ENCODE measurements around the gene C3orf18.
A peak's percentile ranks its signal among the peaks of the same experiment; 100 is the strongest.

Gene C3orf18

GRCh38 chr3:50580683-50581458 is 13.3 kb upstream of the C3orf18 start:
- no peak overlapping the region for H3K4me3 ChIP-seq (ENCODE audit: low read length)
- no peaks in the 10 kb centered on the region for H3K9me3 ChIP-seq (ENCODE audit: control insufficient read depth, insufficient read depth, low read length)
- H3K36me3 ChIP-seq (ENCODE audit: control insufficient read depth, insufficient read depth, low read length) = no peaks in the 10 kb centered on the region; the same call in 1 of the 2 replicates
- no peaks in the 10 kb centered on the region for H3K4me1 ChIP-seq (ENCODE audit: control insufficient read depth, insufficient read depth, low read length)
- no peak overlapping the region for H3K27ac ChIP-seq (ENCODE audit: low read length)
- WGBS (ENCODE audit: insufficient coverage, insufficient read length) = no CpG with 5 or more reads among the region's 9 CpGs
- DNase-seq (ENCODE audit: low read depth, low spot score) = no peak
- no peaks in the 10 kb centered on the region for H3K27me3 ChIP-seq (ENCODE audit: control insufficient read depth, insufficient read depth, low read length)

- H3K36me3 ChIP-seq (ENCODE audit: control insufficient read depth, insufficient read depth, low read length) = no peaks in the 10 kb centered on the region; the same call in 1 of the 2 replicates
- DNase-seq (ENCODE audit: low read depth, low spot score) = no peak
- no peaks in the 10 kb centered on the region for H3K4me1 ChIP-seq (ENCODE audit: control insufficient read depth, insufficient read depth, low read length)
- H3K27ac ChIP-seq (ENCODE audit: low read length) = no peak overlapping the region
- H3K9me3 ChIP-seq (ENCODE audit: control insufficient read depth, insufficient read depth, low read length) = no peaks in the 10 kb centered on the region
- WGBS (ENCODE audit: insufficient coverage, insufficient read length) = no CpG with 5 or more reads among the region's 2 CpGs
- no peaks in the 10 kb centered on the region for H3K27me3 ChIP-seq (ENCODE audit: control insufficient read depth, insufficient read depth, low read length)
- H3K4me3 ChIP-seq (ENCODE audit: low read length) = no peak overlapping the region
Measured at GRCh38 chr3:50577348-50577747, 9.8 kb upstream of the C3orf18 start.

GRCh38 chr3:50575372-50575771 is 7.8 kb upstream of the C3orf18 start:
- H3K4me1 ChIP-seq (ENCODE audit: control insufficient read depth, insufficient read depth, low read length) = no peaks in the 10 kb centered on the region
- no peaks in the 10 kb centered on the region for H3K27me3 ChIP-seq (ENCODE audit: control insufficient read depth, insufficient read depth, low read length)
- no peaks in the 10 kb centered on the region for H3K9me3 ChIP-seq (ENCODE audit: control insufficient read depth, insufficient read depth, low read length)
- no peaks in the 10 kb centered on the region; the same call in 1 of the 2 replicates for H3K36me3 ChIP-seq (ENCODE audit: control insufficient read depth, insufficient read depth, low read length)
- H3K27ac ChIP-seq (ENCODE audit: low read length) = no peak overlapping the region
- no peak for DNase-seq (ENCODE audit: low read depth, low spot score)
- no CpG with 5 or more reads among the region's 6 CpGs for WGBS (ENCODE audit: insufficient coverage, insufficient read length)
- H3K4me3 ChIP-seq (ENCODE audit: low read length) = no peak overlapping the region

- H3K27me3 ChIP-seq (ENCODE audit: control insufficient read depth, insufficient read depth, low read length) = no peaks in the 10 kb centered on the region
- H3K4me3 ChIP-seq (ENCODE audit: low read length) = no peak overlapping the region
- H3K36me3 ChIP-seq (ENCODE audit: control insufficient read depth, insufficient read depth, low read length) = no peaks in the 10 kb centered on the region; the same call in 1 of the 2 replicates
- no peaks in the 10 kb centered on the region for H3K9me3 ChIP-seq (ENCODE audit: control insufficient read depth, insufficient read depth, low read length)
- no peak for DNase-seq (ENCODE audit: low read depth, low spot score)
- no CpG with 5 or more reads among the region's 1 CpG for WGBS (ENCODE audit: insufficient coverage, insufficient read length)
- H3K27ac ChIP-seq (ENCODE audit: low read length) = no peak overlapping the region
- no peaks in the 10 kb centered on the region for H3K4me1 ChIP-seq (ENCODE audit: control insufficient read depth, insufficient read depth, low read length)
Measured at GRCh38 chr3:50574444-50574831, 6.9 kb upstream of the C3orf18 start.

GRCh38 chr3:50573566-50574443 is 6.3 kb upstream of the C3orf18 start:
- Histone ChIP-seq H3K9me3 (ENCODE audit: control insufficient read depth, insufficient read depth, low read length) (no peaks in the 10 kb centered on the region), H3K27me3 (ENCODE audit: control insufficient read depth, insufficient read depth, low read length) (no peaks in the 10 kb centered on the region), H3K4me1 (ENCODE audit: control insufficient read depth, insufficient read depth, low read length) (no peaks in the 10 kb centered on the region), H3K4me3 (ENCODE audit: low read length) (no peak overlapping the region), H3K27ac (ENCODE audit: low read length) (no peak overlapping the region), H3K36me3 (ENCODE audit: control insufficient read depth, insufficient read depth, low read length) (no peaks in the 10 kb centered on the region; the same call in 1 of the 2 replicates)
- WGBS (ENCODE audit: insufficient coverage, insufficient read length) = no CpG with 5 or more reads among the region's 8 CpGs
- DNase-seq (ENCODE audit: low read depth, low spot score) = no peak

- H3K27ac ChIP-seq (ENCODE audit: low read length) = no peak overlapping the region
- H3K9me3 ChIP-seq (ENCODE audit: control insufficient read depth, insufficient read depth, low read length) = no peaks in the 10 kb centered on the region
- no peak for DNase-seq (ENCODE audit: low read depth, low spot score)
- no peaks in the 10 kb centered on the region for H3K27me3 ChIP-seq (ENCODE audit: control insufficient read depth, insufficient read depth, low read length)
- no peak overlapping the region for H3K4me3 ChIP-seq (ENCODE audit: low read length)
- H3K36me3 ChIP-seq (ENCODE audit: control insufficient read depth, insufficient read depth, low read length) = no peaks in the 10 kb centered on the region
- H3K4me1 ChIP-seq (ENCODE audit: control insufficient read depth, insufficient read depth, low read length) = no peaks in the 10 kb centered on the region
- WGBS (ENCODE audit: insufficient coverage, insufficient read length) = no CpG with 5 or more reads among the region's 4 CpGs
Measured at GRCh38 chr3:50572801-50573371, 5.3 kb upstream of the C3orf18 start.

GRCh38 chr3:50572158-50572557 is 4.6 kb upstream of the C3orf18 start:
- no peak overlapping the region for H3K4me3 ChIP-seq (ENCODE audit: low read length)
- H3K27ac ChIP-seq (ENCODE audit: low read length) = no peak overlapping the region
- peak; percentile 68 for DNase-seq (ENCODE audit: low read depth, low spot score)
- no peaks in the 10 kb centered on the region for H3K9me3 ChIP-seq (ENCODE audit: control insufficient read depth, insufficient read depth, low read length)
- no CpG with 5 or more reads among the region's 1 CpG for WGBS (ENCODE audit: insufficient coverage, insufficient read length)
- no peaks in the 10 kb centered on the region for H3K4me1 ChIP-seq (ENCODE audit: control insufficient read depth, insufficient read depth, low read length)
- no peaks in the 10 kb centered on the region for H3K27me3 ChIP-seq (ENCODE audit: control insufficient read depth, insufficient read depth, low read length)
- H3K36me3 ChIP-seq (ENCODE audit: control insufficient read depth, insufficient read depth, low read length) = no peaks in the 10 kb centered on the region

- no peaks in the 10 kb centered on the region for H3K9me3 ChIP-seq (ENCODE audit: control insufficient read depth, insufficient read depth, low read length)
- H3K4me3 ChIP-seq (ENCODE audit: low read length) = no peak overlapping the region
- DNase-seq (ENCODE audit: low read depth, low spot score) = no peak
- WGBS (ENCODE audit: insufficient coverage, insufficient read length) = no CpG with 5 or more reads among the region's 4 CpGs
- no peaks in the 10 kb centered on the region for H3K36me3 ChIP-seq (ENCODE audit: control insufficient read depth, insufficient read depth, low read length)
- H3K4me1 ChIP-seq (ENCODE audit: control insufficient read depth, insufficient read depth, low read length) = peaks cover 3% of the 10 kb centered on the region; the same call in 1 of the 2 replicates
- no peak overlapping the region for H3K27ac ChIP-seq (ENCODE audit: low read length)
- no peaks in the 10 kb centered on the region for H3K27me3 ChIP-seq (ENCODE audit: control insufficient read depth, insufficient read depth, low read length)
Measured at GRCh38 chr3:50571486-50571885, 3.9 kb upstream of the C3orf18 start.

GRCh38 chr3:50570508-50571279 is 3.1 kb upstream of the C3orf18 start:
- no peak overlapping the region for H3K27ac ChIP-seq (ENCODE audit: low read length)
- DNase-seq (ENCODE audit: low read depth, low spot score) = no peak
- no CpG with 5 or more reads among the region's 5 CpGs for WGBS (ENCODE audit: insufficient coverage, insufficient read length)

More at GRCh38 chr3:50570508-50571279, 3.1 kb upstream of the C3orf18 start:
- H3K9me3 ChIP-seq (ENCODE audit: control insufficient read depth, insufficient read depth, low read length) = no peaks in the 10 kb centered on the region
- H3K4me3 ChIP-seq (ENCODE audit: low read length) = no peak overlapping the region
- H3K36me3 ChIP-seq (ENCODE audit: control insufficient read depth, insufficient read depth, low read length) = no peaks in the 10 kb centered on the region
- peaks cover 3% of the 10 kb centered on the region; the same call in 1 of the 2 replicates for H3K4me1 ChIP-seq (ENCODE audit: control insufficient read depth, insufficient read depth, low read length)
- no peaks in the 10 kb centered on the region for H3K27me3 ChIP-seq (ENCODE audit: control insufficient read depth, insufficient read depth, low read length)

All from iPS DF 6.9 (cell line).